ENCODE measurements around the gene LRRC52.

- TF ChIP-seq CTCF (IDR thresholded peaks at IDR 0.05) (no peak), POLR2A (IDR thresholded peaks at IDR 0.05) (no peak)
These were observed 33.9 kb downstream of the LRRC52 start for GRCh38 chr1:165577707-165578106.
